AG04449 (cell line): ENCODE data around the gene GLTP.

Source experiments
- CTCF ChIA-PET: fragments of 350-600 bp; formaldehyde crosslinking; extraction: SDS; loops from one replicate; lab custom pipeline; 2021; ENCODE audit warnings: antibody characterized with exemption; lab: Yijun Ruan, JAX
- POLR2A ChIA-PET: fragments of 400-600, 350-600 bp; formaldehyde crosslinking; extraction: SDS; loops from one replicate; lab custom pipeline; 2020; ENCODE audit warnings: antibody characterized with exemption, inconsistent platforms; lab: Yijun Ruan, JAX
- DNase-seq: peaks from one replicate; pipeline ENCODE4 v3.0.0-alpha.2; 2010; ENCODE audit warnings: low read depth, low spot score
- H3K4me3 ChIP-seq: 2 replicates; pipeline ENCODE4 v1.5.1; 2011; ENCODE audit warnings: low read depth, mild to moderate bottlenecking, control low read depth, low read length
- CTCF ChIP-seq: IDR thresholded peaks from one replicate; pipeline ENCODE4 v1.5.1; 2011; ENCODE audit warnings: mild to moderate bottlenecking, moderate library complexity, low read length, control low read depth, inconsistent platforms; ENCODE audit not compliant: insufficient read depth; ENCODE audit errors: missing control alignments

The GLTP gene

DNA sequence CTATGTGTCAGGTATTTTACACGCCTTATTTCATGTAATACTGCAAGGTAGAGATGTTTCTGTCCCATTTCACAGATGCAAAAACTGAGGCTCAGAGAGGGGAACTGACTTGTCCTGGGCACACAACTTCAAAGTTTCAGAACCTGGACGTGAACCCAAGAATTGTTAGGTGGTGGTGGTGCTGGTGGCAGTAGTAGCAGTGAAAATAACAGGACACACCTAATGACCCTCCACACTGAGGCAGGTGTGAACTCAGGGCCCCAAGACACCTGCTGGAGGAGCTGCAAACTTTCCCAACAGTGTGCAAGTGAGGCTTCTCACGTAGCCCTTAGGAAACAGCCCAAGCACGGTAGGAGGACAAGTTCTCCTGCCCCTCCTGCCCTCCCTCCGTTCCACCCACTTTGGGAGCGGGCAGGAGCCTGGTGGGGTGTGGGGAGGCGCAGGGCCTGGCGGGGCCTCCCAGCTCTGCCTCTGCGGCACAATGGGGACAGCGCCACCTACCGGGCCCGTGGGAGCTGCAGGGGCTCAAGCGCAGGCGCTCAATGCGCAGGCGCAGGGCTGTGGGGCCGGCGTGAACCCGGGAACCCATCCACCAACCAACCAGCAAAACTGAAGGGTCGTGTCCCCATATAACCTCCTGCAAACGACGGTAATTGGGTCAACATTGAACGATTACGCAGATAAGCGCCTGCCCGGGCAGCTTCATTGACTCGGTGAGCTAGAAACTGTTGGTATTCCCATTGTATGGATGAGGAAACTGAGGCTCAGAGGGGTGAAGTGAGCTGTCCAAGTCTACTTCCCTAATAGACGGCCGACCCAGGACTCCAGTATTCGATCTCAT lies 35.1 kb downstream of the GLTP start:
- ChIA-PET CTCF (interaction anchor here (0.5 to 14.6 kb wide), 45 partner anchors 8 to 417 kb away, joined by 3 to 275 read pairs (median 5); partner anchors contain the start of genes TCHP and TRPV4), POLR2A (interaction anchor here (0.6 kb wide), 1 partner anchor 734 kb away, joined by 3 read pairs; no protein-coding TSS in a partner anchor)
- peak overlapping the region; percentile 54 for H3K4me3 ChIP-seq
- peak; percentile 98 for TF ChIP-seq CTCF
- DNase-seq = no peak

- TF ChIP-seq CTCF = no peak
- ChIA-PET CTCF (interaction anchor here (0.6 to 14.6 kb wide), 12 partner anchors 9 to 326 kb away, joined by 3 to 275 read pairs (median 26); partner anchors contain the start of gene TRPV4), POLR2A (no interaction called here)
- no peak overlapping the region for H3K4me3 ChIP-seq
- no peak for DNase-seq
These were observed 36.2 kb downstream of the GLTP start for GRCh38 chr12:109844091-109844490.

DNA sequence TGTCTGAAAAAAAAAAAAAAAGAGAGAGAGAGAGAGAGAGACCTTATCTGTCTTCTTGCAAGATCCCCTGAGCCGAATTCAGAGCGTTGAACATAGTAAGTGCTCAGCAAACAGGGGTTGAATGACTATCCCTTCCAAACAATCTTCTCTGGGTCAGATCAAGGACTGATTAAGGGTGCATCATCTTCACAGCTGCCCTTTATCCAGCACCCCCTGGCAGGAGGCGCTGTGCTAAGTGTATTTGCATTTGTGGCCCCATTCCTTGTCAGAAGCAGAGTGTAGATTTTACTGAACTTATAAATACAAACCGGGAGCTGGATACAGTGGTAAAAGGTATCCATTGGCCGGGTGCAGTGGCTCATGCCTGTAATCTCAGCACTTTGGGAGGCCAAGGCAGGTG lies 38.3 kb downstream of the GLTP start:
- DNase-seq = no peak
- POLR2A ChIA-PET = no interaction called here
- CTCF ChIA-PET = interaction anchor here (0.8 to 14.6 kb wide), 7 partner anchors 9 to 79 kb away, joined by 3 to 275 read pairs (median 57); partner anchors contain the start of gene TRPV4
- H3K4me3 ChIP-seq = no peak overlapping the region
- no peak for TF ChIP-seq CTCF

DNA sequence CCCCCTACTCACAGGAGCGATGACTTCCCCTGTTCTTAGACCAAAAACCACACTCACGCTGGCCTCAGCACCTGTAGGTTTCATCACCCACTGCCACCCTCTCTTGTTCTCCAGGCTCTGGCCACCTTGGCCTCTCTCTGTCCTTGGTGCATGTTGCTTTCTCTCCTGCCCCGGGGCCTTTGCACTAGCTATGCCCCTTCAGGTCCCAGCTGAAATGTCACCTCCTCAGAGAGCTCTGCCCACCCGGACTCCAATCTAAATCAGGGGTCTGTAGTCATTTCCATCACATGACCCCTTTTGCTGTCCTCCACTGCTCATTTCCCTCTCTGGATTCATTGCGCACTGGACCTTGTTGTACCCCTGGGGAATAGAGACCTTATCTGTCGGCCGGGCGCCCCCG lies 39.0 kb downstream of the GLTP start:
- no peak for TF ChIP-seq CTCF
- H3K4me3 ChIP-seq = no peak overlapping the region
- POLR2A ChIA-PET = no interaction called here
- CTCF ChIA-PET = interaction anchor here (6.1 to 14.6 kb wide), 3 partner anchors 9 to 35 kb away, joined by 74 to 275 read pairs (median 190); partner anchors contain the start of gene TRPV4
- no peak for DNase-seq

GRCh38 chr12:109840305-109841074 lies 39.9 kb downstream of the GLTP start:
- H3K4me3 ChIP-seq = no peak overlapping the region
- POLR2A ChIA-PET = no interaction called here
- CTCF ChIA-PET = interaction anchor here (6.1 to 14.6 kb wide), 3 partner anchors 8 to 35 kb away, joined by 74 to 275 read pairs (median 190); partner anchors contain the start of gene TRPV4
- TF ChIP-seq CTCF = no peak
- DNase-seq = no peak
